ENCODE data around the gene BRF1.
A peak's percentile ranks its signal among the peaks of the same experiment; 100 is the strongest.
"Not testable (repeated sequence)": the region's sequence is repeated elsewhere in the genome, so short reads cannot be mapped to it uniquely, and the experiment has no call there.

The BRF1 gene

GRCh38 chr14:105300542-105301102, at the start of gene BRF1:
TSS of gene BRF1 (minus strand) at chr14:105301001. CDS start at chr14:105300629, 372 bp downstream.
- DNase-seq: peak; percentile 99

- no peak for DNase-seq
Observed at GRCh38 chr14:105349992-105350391, 49.2 kb upstream of the BRF1 start.

- DNase-seq: no peak
Observed at GRCh38 chr14:105348945-105349699, 48.3 kb upstream of the BRF1 start.

- no peak for DNase-seq
Observed at GRCh38 chr14:105348169-105348944, 47.6 kb upstream of the BRF1 start.

GRCh38 chr14:105347587-105347968, 46.8 kb upstream of the BRF1 start:
- no peak for DNase-seq

- no peak for DNase-seq
Observed at GRCh38 chr14:105346876-105347586, 46.2 kb upstream of the BRF1 start.

- no peak for DNase-seq
Observed at GRCh38 chr14:105346200-105346533, 45.4 kb upstream of the BRF1 start.

- no peak for DNase-seq
Observed at GRCh38 chr14:105343194-105343593, 42.4 kb upstream of the BRF1 start.

- DNase-seq: no peak
Observed at GRCh38 chr14:105340821-105341733, 40.3 kb upstream of the BRF1 start.

- no peak for DNase-seq
Observed at GRCh38 chr14:105337966-105338741, 37.4 kb upstream of the BRF1 start.

- no peak for DNase-seq
Observed at GRCh38 chr14:105337433-105337832, 36.6 kb upstream of the BRF1 start.

GRCh38 chr14:105336477-105337287, 35.9 kb upstream of the BRF1 start:
- no peak for DNase-seq

GRCh38 chr14:105335735-105336476, 35.1 kb upstream of the BRF1 start:
- no peak for DNase-seq

- DNase-seq: not testable (repeated sequence)
Observed at GRCh38 chr14:105335231-105335542, 34.4 kb upstream of the BRF1 start.

- DNase-seq: no peak
Observed at GRCh38 chr14:105334383-105335230, 33.8 kb upstream of the BRF1 start.

GRCh38 chr14:105333613-105334364, 33.0 kb upstream of the BRF1 start:
- no peak for DNase-seq

GRCh38 chr14:105333020-105333490, 32.3 kb upstream of the BRF1 start:
- no peak for DNase-seq

GRCh38 chr14:105332350-105332874, 31.6 kb upstream of the BRF1 start:
- DNase-seq: no peak

All from activated effector memory CD4-positive, alpha-beta T cell treated with anti-CD3 and anti-CD28 coated beads, Interleukin-2, amount 50 U/mL, for 16 hours (primary cell).